GM12872 (cell line): ENCODE results near the gene NPY.

Source experiments
- TF ChIP-seq, protein P1 (sequence below): IDR thresholded peaks from 3 replicates; pipeline ENCODE4 v1.5.1; 2011; ENCODE audit warnings: low read depth, mild to moderate bottlenecking, low read length, moderate library complexity; ENCODE audit not compliant: insufficient read depth

NPY gene

DNA sequence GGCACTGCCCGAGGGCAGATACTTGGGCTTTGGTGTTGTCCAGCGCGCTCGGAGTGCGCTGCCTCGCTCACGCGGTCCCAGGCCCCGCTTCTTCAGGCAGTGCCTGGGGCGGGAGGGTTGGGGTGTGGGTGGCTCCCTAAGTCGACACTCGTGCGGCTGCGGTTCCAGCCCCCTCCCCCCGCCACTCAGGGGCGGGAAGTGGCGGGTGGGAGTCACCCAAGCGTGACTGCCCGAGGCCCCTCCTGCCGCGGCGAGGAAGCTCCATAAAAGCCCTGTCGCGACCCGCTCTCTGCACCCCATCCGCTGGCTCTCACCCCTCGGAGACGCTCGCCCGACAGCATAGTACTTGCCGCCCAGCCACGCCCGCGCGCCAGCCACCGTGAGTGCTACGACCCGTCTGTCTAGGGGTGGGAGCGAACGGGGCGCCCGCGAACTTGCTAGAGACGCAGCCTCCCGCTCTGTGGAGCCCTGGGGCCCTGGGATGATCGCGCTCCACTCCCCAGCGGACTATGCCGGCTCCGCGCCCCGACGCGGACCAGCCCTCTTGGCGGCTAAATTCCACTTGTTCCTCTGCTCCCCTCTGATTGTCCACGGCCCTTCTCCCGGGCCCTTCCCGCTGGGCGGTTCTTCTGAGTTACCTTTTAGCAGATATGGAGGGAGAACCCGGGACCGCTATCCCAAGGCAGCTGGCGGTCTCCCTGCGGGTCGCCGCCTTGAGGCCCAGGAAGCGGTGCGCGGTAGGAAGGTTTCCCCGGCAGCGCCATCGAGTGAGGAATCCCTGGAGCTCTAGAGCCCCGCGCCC lies at the start of gene NPY:
NPY (plus strand) TSS at position 294 of the 802 bp plus-strand sequence. CDS start 1,051 bp downstream, outside the sequence.
- TF ChIP-seq, protein P1, sequence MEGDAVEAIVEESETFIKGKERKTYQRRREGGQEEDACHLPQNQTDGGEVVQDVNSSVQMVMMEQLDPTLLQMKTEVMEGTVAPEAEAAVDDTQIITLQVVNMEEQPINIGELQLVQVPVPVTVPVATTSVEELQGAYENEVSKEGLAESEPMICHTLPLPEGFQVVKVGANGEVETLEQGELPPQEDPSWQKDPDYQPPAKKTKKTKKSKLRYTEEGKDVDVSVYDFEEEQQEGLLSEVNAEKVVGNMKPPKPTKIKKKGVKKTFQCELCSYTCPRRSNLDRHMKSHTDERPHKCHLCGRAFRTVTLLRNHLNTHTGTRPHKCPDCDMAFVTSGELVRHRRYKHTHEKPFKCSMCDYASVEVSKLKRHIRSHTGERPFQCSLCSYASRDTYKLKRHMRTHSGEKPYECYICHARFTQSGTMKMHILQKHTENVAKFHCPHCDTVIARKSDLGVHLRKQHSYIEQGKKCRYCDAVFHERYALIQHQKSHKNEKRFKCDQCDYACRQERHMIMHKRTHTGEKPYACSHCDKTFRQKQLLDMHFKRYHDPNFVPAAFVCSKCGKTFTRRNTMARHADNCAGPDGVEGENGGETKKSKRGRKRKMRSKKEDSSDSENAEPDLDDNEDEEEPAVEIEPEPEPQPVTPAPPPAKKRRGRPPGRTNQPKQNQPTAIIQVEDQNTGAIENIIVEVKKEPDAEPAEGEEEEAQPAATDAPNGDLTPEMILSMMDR = no peak

DNA sequence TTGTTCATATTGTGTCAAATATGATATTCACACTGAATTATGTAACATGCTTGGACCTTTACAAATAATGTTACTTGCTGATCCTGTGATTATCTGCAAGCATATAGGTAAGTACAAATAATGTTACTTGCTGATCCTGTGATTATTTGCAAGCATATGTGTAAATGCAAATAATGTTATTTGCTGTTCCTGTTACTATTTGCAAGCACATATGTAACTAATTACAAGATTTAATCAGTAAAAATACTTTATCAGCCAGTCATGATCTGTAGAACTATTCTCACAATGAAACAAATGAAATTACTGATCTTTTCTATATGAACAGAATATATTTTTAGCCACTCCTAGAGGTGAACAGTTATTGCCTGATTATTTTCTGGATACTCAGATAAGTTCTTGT lies 44.7 kb upstream of the NPY start:
- TF ChIP-seq, protein P1 = no peak

DNA sequence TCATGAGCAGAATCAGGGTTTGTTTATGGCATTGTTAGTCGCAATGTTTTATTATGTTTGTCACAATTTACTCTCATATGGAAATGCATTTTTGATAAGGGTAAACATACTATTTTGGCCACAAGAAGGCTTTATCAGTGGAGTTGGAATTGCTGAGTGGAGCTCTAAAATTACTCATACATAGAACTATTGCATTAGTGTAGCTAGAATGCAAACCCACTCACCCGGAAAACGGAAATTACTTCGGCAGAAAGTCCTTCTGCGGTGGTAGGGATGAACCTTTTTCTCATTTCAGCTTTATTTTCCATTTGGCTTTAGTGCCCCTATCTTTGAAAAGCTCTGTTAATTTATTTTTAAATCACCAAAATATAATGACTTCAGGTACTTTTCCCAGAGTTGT lies 42.8 kb upstream of the NPY start:
- TF ChIP-seq, protein P1 = no peak

DNA sequence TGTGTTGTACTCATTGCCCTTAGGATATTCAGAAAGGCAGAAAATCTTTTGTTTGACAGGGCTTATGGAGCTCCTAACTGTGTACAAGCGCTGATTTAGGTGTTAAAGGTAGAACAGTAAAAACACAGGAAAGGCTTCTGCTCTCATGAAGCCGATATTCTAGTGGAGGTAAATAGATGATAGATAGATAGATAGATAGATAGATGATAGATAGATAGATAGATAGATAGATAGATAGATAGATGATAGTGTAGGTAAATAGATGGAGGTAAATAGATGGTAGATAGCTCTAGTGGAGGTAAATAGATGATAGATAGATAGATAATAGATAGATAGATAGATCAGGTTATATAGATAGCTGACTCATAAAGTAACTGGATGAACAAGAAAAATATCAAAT lies 39.4 kb upstream of the NPY start:
- TF ChIP-seq, protein P1 = no peak

DNA sequence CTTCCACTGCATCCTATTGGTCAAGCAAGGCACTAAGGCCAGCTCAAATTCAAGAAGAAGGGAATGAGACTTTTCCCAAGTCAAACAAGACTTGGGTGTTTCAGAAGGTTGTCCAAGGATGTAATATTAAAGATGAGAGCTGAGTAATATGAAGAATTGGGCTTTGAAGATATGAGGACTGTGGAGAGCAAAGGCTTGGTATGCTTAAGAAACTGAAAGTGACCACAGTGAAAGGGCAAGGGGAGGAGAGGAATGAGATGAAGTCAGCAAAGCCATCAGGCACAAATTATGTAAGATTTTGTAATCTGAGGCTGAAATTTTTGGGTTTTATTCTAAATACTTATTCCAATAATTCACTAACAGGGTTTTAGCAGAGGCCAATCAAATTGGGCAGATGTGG lies 38.6 kb upstream of the NPY start:
- TF ChIP-seq, protein P1 = no peak

DNA sequence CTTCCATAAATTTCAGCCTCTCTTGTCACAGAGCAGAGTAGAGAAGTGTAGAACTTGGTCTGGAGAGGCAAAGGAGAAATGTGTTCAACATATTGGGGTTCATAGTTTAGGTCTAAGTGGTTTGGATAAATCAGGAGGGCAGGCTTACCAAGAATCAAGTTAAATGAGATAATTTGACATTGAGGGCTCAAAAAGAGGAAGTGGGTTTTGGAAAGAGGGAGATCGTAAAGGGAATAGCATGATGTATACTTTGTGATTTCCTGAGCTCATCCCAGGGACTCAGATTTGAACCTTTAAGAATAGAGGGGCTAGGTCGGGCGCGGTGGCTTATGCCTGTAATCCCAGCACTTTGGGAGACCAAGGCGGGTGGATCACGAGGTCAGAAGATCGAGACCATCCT lies 34.7 kb upstream of the NPY start:
- TF ChIP-seq, protein P1 = no peak

DNA sequence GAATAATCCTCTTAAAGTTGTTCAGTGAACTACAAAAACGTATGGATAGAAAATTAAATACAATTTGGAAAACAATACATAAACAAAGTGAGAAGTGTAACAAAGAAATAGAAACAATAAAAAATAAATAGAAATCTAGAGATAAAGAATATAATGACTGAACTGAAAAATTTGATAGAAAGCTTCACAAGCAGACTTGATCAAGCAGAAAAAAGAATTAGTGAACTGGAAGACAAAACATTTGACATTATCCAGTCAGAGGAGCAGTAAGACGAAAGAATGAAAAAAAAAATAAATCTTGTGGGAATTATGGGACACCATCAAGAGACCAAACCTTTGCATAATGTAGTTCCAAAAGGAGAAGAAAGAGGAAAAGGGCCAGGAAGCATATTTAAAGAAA lies 32.4 kb upstream of the NPY start:
- TF ChIP-seq, protein P1 = no peak
